GM18951 (cell line): ENCODE data around the gene ALG9.

Experiments
- POLR2A ChIP-seq: IDR thresholded peaks from 4 replicates; pipeline ENCODE4 v1.6.1; 2011; ENCODE audit warnings: mild to moderate bottlenecking; ENCODE audit not compliant: insufficient read length, insufficient read depth; ENCODE audit errors: extremely low read depth
- in situ Hi-C: fragments of 300-500 bp; cut with MboI; formaldehyde crosslinking; loops from one replicate; pipeline ENCODE4 v1.12.0; 2022; ENCODE audit warnings: low sequenced_read_pairs, mixed read lengths, inconsistent platforms; ENCODE audit not compliant: unreplicated experiment

The ALG9 gene

GRCh38 chr11:111814557-111815320 lies 56.6 kb downstream of the ALG9 start:
- TF ChIP-seq POLR2A, result no peak
- in situ Hi-C loops, result no loop called here

DNA sequence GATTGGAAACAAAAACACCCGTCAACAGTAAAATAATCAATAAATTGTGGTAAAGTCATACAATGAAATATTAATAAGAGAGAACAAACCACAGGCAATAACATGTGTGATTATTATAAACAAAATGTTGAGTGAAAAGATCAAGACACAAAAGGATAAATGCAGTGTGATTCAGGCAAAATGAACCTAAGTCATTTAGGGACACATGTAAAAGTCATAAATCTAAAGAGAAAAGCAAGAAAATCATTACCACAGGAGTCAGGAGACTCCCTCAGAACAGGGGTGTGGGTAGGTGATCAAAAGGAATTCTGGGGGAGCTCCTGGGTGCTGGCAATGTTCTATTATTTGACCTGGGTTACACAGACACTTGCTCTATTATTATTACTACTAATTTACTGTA lies 57.3 kb downstream of the ALG9 start:
- TF ChIP-seq POLR2A, result no peak
- in situ Hi-C loops, result no loop called here

GRCh38 chr11:111812211-111812610 lies 59.2 kb downstream of the ALG9 start:
- in situ Hi-C loops, result no loop called here
- TF ChIP-seq POLR2A, result no peak

- no peak for TF ChIP-seq POLR2A
- in situ Hi-C loops, result no loop called here
Measured at GRCh38 chr11:111811445-111811844, 59.9 kb downstream of the ALG9 start.

- no peak for TF ChIP-seq POLR2A
- in situ Hi-C loops, result no loop called here
Measured at GRCh38 chr11:111808834-111809233, 62.5 kb downstream of the ALG9 start.

DNA sequence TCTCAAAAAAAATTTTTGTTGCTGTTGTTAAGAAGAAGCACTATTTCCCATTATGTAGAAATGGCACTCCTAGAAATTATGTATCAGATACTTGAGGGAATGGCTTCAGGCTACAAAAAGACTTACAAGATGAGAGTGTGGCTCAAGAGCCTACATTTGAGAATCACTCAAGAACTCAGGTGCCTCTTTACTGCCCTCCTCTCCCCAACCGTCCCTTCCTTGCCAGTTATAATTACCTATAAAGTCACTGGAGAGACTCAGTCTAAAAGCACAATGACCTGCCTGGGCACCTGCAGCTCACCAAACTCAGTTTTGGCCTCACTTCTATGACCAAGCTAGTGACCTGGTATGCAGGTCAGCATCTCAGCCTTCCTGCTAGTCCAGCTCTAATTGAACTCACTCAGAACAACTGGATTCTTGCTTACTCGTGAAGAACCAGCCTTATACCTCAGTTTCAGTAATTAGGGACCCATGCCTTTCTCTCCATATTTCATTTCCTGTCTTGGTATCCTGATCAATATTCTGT lies 63.3 kb downstream of the ALG9 start:
- in situ Hi-C loops, result no loop called here

DNA sequence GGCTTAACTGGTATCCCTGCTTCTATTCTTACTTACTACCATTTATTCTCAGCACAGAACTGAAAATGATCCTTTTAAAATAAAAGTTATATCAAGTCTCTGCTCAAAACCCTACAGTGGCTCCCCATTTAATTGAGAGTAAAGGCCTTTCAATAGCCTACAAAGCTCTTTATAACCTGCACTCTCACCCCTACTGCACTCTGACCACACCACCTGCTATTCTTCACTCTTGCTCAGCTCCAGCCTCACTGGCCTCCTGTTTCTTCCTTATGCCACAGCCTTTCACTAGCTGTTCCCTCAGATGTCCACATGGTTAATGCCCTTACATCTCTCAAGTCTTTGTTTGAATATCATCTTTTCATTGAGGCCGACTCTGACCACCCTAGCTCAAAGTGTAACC lies 64.3 kb downstream of the ALG9 start:
- TF ChIP-seq POLR2A, result no peak
- in situ Hi-C loops, result no loop called here

More for the DNA sequence above, 63.3 kb downstream of the ALG9 start:
- TF ChIP-seq POLR2A, result no peak

GRCh38 chr11:111801135-111801534 lies 70.2 kb downstream of the ALG9 start:
- TF ChIP-seq POLR2A, result no peak
- in situ Hi-C loops, result no loop called here

- TF ChIP-seq POLR2A, result no peak
- in situ Hi-C loops, result no loop called here
Measured at GRCh38 chr11:111798279-111798678, 73.1 kb downstream of the ALG9 start.

DNA sequence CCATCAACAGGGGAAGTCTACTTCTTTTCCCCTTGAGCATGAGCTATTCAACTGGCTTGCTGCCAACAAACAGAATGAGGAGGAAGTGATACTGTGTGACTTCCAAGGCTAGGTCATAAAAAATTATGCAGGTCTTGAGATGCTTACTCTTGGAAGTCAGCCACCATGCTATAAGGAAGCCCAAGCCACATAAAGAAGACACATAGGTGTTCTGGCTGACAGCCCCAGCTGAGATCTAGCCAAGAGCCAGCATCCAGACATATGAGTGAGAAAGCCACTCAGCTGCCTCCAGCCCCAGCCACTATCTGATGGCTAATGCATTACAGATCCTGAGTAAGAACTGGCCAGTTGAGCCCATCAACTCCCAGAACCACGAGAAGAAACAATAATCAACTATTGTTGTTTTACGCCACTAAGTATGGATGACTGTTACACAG lies 74.2 kb downstream of the ALG9 start:
- no peak for TF ChIP-seq POLR2A
- in situ Hi-C loops, result no loop called here

DNA sequence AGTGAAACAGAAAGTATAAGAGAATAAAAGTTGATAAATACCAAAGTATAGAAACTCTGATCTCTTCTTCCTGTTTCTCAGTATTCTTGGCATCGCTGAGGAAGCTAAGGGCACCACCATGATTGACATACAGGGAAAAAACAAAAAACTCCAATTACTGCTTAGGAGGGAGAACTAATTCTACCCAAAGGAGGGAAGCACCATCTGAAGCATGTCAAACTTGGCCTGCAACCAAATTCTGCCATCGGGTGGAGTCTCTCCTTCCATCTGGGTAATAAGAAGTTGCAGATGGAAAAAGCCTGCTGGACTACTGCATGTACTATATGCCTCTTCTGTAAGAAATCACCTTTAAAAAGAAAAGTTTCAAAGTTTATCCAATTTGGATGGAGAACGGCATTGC lies 74.7 kb downstream of the ALG9 start:
- in situ Hi-C loops, result no loop called here
- TF ChIP-seq POLR2A, result no peak

- in situ Hi-C loops, result no loop called here
- no peak for TF ChIP-seq POLR2A
Measured at GRCh38 chr11:111795334-111795985, 75.9 kb downstream of the ALG9 start.

DNA sequence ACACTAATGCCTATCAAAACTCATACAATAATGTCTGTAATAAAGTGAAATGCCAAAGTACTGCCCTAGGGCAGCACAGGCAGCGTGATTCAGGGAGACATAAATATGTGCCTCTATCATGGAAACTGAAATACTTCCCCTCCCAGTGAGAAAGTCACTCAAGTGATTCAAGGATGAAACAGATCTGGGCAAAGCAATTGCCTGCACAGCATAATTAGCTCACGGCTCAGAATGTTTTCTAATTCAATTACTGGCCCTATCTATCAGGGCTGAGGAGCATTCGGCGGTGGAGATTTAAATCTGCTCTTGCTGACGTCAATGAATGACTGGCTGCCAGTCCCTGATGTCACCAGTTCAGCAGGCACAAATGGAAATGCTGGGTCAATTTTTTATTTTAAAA lies 77.5 kb downstream of the ALG9 start:
- in situ Hi-C loops, result no loop called here
- TF ChIP-seq POLR2A, result no peak

DNA sequence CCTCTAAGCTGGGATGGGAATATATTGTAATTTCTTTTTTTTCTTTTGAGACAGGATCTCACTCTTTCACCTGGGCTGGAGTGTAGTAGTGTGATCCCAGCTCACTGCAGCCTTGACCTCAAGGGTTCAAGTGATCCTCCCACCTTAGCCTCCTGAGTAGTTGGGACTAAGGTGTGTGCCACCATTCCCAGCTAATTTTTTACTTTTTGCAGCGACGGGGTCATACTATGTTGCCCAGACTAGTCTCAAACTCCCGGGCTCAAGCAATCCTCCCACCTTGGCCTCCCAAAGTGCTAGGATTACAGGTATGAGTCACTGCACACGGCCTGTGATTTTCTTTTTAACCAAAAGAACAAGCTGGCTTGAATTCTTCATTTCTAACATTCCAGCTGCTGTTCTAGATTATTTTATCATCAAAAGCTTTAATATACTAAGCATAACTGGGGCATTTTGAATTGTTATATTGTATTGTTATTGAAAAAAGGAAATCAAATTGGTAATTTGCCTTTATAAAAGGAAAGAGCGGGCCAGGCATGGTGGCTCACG lies 78.4 kb downstream of the ALG9 start:
- no peak for TF ChIP-seq POLR2A
- in situ Hi-C loops, result no loop called here
